ENCODE results near the gene PHACTR3.

PHACTR3 gene

GRCh38 chr20:59783641-59784010 lies 179.3 kb downstream of the PHACTR3 start:
- H2BK120ac ChIP-seq (ENCODE audit: low read depth, low read length) = no peak overlapping the region
- H3K23ac ChIP-seq (ENCODE audit: low read length in 2 of 2) = no peak overlapping the region
- H2AFZ ChIP-seq (ENCODE audit: low read depth, low read length) = no peak overlapping the region
- H3K36me3 ChIP-seq (ENCODE audit: control insufficient read depth in 1 of 2, insufficient read depth in 2 of 2, low read depth in 1 of 2, low read length in 2 of 2) = no peaks in the 10 kb centered on the region
- no peak overlapping the region for H3K27ac ChIP-seq (ENCODE audit: low read length, poor library complexity, severe bottlenecking)
- H3K4me1 ChIP-seq (ENCODE audit: control insufficient read depth, insufficient read depth, low read depth, low read length) = peaks cover 2% of the 10 kb centered on the region
- WGBS = 82% methylated on average over 6 of the region's 6 CpGs
- H2AK5ac ChIP-seq (ENCODE audit: low read length, severe bottlenecking) = no peak overlapping the region
- H3K14ac ChIP-seq (ENCODE audit: low read length in 2 of 2) = no peak overlapping the region
- no peak overlapping the region for H4K91ac ChIP-seq (ENCODE audit: low read length)
- no peaks in the 10 kb centered on the region for H3K9me3 ChIP-seq (ENCODE audit: control insufficient read depth, low read length)
- H3K27me3 ChIP-seq (ENCODE audit: control insufficient read depth in 1 of 2, insufficient read depth in 1 of 2, low read length in 2 of 2) = peaks cover 0 to 45% of the 10 kb centered on the region in 2 experiments
- DNase-seq = no peak
- no peak overlapping the region for H3K18ac ChIP-seq (ENCODE audit: low read depth in 1 of 2, low read length in 2 of 2)
- H2BK5ac ChIP-seq (ENCODE audit: low read depth, low read length, poor library complexity, severe bottlenecking) = no peak overlapping the region
- no peak overlapping the region for H2BK15ac ChIP-seq (ENCODE audit: low read depth, poor library complexity, severe bottlenecking)
- no peak overlapping the region for H3K4me3 ChIP-seq (ENCODE audit: insufficient read depth in 1 of 2, low read depth in 1 of 2, low read length in 2 of 2)
- no peak overlapping the region for H2BK12ac ChIP-seq (ENCODE audit: low read length in 2 of 2)
- H3K79me1 ChIP-seq (replicated peaks; ENCODE audit: low read length, poor library complexity, severe bottlenecking) = no peaks in the 10 kb centered on the region
- H4K8ac ChIP-seq (ENCODE audit: low read length) = no peak overlapping the region
- no peak overlapping the region for H3K9ac ChIP-seq (ENCODE audit: low read length)
- no peak overlapping the region for H3K4ac ChIP-seq (ENCODE audit: low read depth in 1 of 2, low read length in 2 of 2)
- no peak overlapping the region for H3K4me2 ChIP-seq (ENCODE audit: low read length, poor library complexity, severe bottlenecking)

GRCh38 chr20:59784365-59784764 lies 180.0 kb downstream of the PHACTR3 start:
- Histone ChIP-seq H3K9ac (ENCODE audit: low read length) (no peak overlapping the region), H2AK5ac (ENCODE audit: low read length, severe bottlenecking) (no peak overlapping the region), H3K23ac (ENCODE audit: low read length in 2 of 2) (no peak overlapping the region), H2BK120ac (ENCODE audit: low read depth, low read length) (no peak overlapping the region), H3K27me3 (ENCODE audit: control insufficient read depth in 1 of 2, insufficient read depth in 1 of 2, low read length in 2 of 2) (peaks cover 0 to 46% of the 10 kb centered on the region in 2 experiments), H3K4me3 (ENCODE audit: insufficient read depth in 1 of 2, low read depth in 1 of 2, low read length in 2 of 2) (no peak overlapping the region), H3K4me2 (ENCODE audit: low read length, poor library complexity, severe bottlenecking) (no peak overlapping the region), H3K18ac (ENCODE audit: low read depth in 1 of 2, low read length in 2 of 2) (no peak overlapping the region), H3K9me3 (ENCODE audit: control insufficient read depth, low read length) (no peaks in the 10 kb centered on the region), H2BK15ac (ENCODE audit: low read depth, poor library complexity, severe bottlenecking) (no peak overlapping the region), H3K27ac (ENCODE audit: low read length, poor library complexity, severe bottlenecking) (no peak overlapping the region), H3K4me1 (ENCODE audit: control insufficient read depth, insufficient read depth, low read depth, low read length) (peaks cover 2% of the 10 kb centered on the region), H3K14ac (ENCODE audit: low read length in 2 of 2) (no peak overlapping the region), H2BK5ac (ENCODE audit: low read depth, low read length, poor library complexity, severe bottlenecking) (no peak overlapping the region), H3K79me1 (replicated peaks; ENCODE audit: low read length, poor library complexity, severe bottlenecking) (no peaks in the 10 kb centered on the region), H4K8ac (ENCODE audit: low read length) (no peak overlapping the region), H4K91ac (ENCODE audit: low read length) (no peak overlapping the region), H3K36me3 (ENCODE audit: control insufficient read depth in 1 of 2, insufficient read depth in 2 of 2, low read depth in 1 of 2, low read length in 2 of 2) (no peaks in the 10 kb centered on the region), H2AFZ (ENCODE audit: low read depth, low read length) (no peak overlapping the region), H3K4ac (ENCODE audit: low read depth in 1 of 2, low read length in 2 of 2) (no peak overlapping the region), H2BK12ac (ENCODE audit: low read length in 2 of 2) (no peak overlapping the region)
- DNase-seq = no peak
- 90% methylated on average over 5 of the region's 5 CpGs for WGBS

- 80% methylated on average over 14 of the region's 16 CpGs for WGBS
- H3K4me3 ChIP-seq (ENCODE audit: insufficient read depth in 1 of 2, low read depth in 1 of 2, low read length in 2 of 2) = no peak overlapping the region
Measured at GRCh38 chr20:59784791-59785668, 180.7 kb downstream of the PHACTR3 start.

GRCh38 chr20:59785669-59785959 lies 181.3 kb downstream of the PHACTR3 start:
- H2BK12ac ChIP-seq (ENCODE audit: low read length in 2 of 2) = no peak overlapping the region
- no peak overlapping the region for H3K4ac ChIP-seq (ENCODE audit: low read depth in 1 of 2, low read length in 2 of 2)
- no peak overlapping the region for H2BK5ac ChIP-seq (ENCODE audit: low read depth, low read length, poor library complexity, severe bottlenecking)
- peaks cover 0 to 49% of the 10 kb centered on the region in 2 experiments for H3K27me3 ChIP-seq (ENCODE audit: control insufficient read depth in 1 of 2, insufficient read depth in 1 of 2, low read length in 2 of 2)
- no peak overlapping the region for H3K23ac ChIP-seq (ENCODE audit: low read length in 2 of 2)
- H3K4me2 ChIP-seq (ENCODE audit: low read length, poor library complexity, severe bottlenecking) = no peak overlapping the region
- no peak overlapping the region for H3K9ac ChIP-seq (ENCODE audit: low read length)
- no peak overlapping the region for H2BK15ac ChIP-seq (ENCODE audit: low read depth, poor library complexity, severe bottlenecking)
- H4K8ac ChIP-seq (ENCODE audit: low read length) = no peak overlapping the region
- no peak overlapping the region for H2AFZ ChIP-seq (ENCODE audit: low read depth, low read length)
- no peak overlapping the region for H3K18ac ChIP-seq (ENCODE audit: low read depth in 1 of 2, low read length in 2 of 2)
- no peak overlapping the region for H4K91ac ChIP-seq (ENCODE audit: low read length)
- H2BK120ac ChIP-seq (ENCODE audit: low read depth, low read length) = no peak overlapping the region
- H3K9me3 ChIP-seq (ENCODE audit: control insufficient read depth, low read length) = no peaks in the 10 kb centered on the region
- no peak overlapping the region for H3K4me3 ChIP-seq (ENCODE audit: insufficient read depth in 1 of 2, low read depth in 1 of 2, low read length in 2 of 2)
- no peak overlapping the region for H2AK5ac ChIP-seq (ENCODE audit: low read length, severe bottlenecking)
- no peaks in the 10 kb centered on the region for H3K79me1 ChIP-seq (replicated peaks; ENCODE audit: low read length, poor library complexity, severe bottlenecking)
- H3K4me1 ChIP-seq (ENCODE audit: control insufficient read depth, insufficient read depth, low read depth, low read length) = peaks cover 2% of the 10 kb centered on the region
- no peaks in the 10 kb centered on the region for H3K36me3 ChIP-seq (ENCODE audit: control insufficient read depth in 1 of 2, insufficient read depth in 2 of 2, low read depth in 1 of 2, low read length in 2 of 2)
- no peak overlapping the region for H3K14ac ChIP-seq (ENCODE audit: low read length in 2 of 2)
- DNase-seq = no peak
- 47% methylated on average over 5 of the region's 6 CpGs for WGBS
- H3K27ac ChIP-seq (ENCODE audit: low read length, poor library complexity, severe bottlenecking) = no peak overlapping the region

More at GRCh38 chr20:59784791-59785668, 180.7 kb downstream of the PHACTR3 start:
- Histone ChIP-seq H2BK120ac (ENCODE audit: low read depth, low read length) (no peak overlapping the region), H3K27me3 (ENCODE audit: control insufficient read depth in 1 of 2, insufficient read depth in 1 of 2, low read length in 2 of 2) (peaks cover 0 to 49% of the 10 kb centered on the region in 2 experiments), H3K9me3 (ENCODE audit: control insufficient read depth, low read length) (no peaks in the 10 kb centered on the region), H3K18ac (ENCODE audit: low read depth in 1 of 2, low read length in 2 of 2) (no peak overlapping the region), H2AFZ (ENCODE audit: low read depth, low read length) (no peak overlapping the region), H4K8ac (ENCODE audit: low read length) (no peak overlapping the region), H3K36me3 (ENCODE audit: control insufficient read depth in 1 of 2, insufficient read depth in 2 of 2, low read depth in 1 of 2, low read length in 2 of 2) (no peaks in the 10 kb centered on the region), H4K91ac (ENCODE audit: low read length) (no peak overlapping the region), H3K27ac (ENCODE audit: low read length, poor library complexity, severe bottlenecking) (no peak overlapping the region), H3K4me2 (ENCODE audit: low read length, poor library complexity, severe bottlenecking) (no peak overlapping the region), H2AK5ac (ENCODE audit: low read length, severe bottlenecking) (no peak overlapping the region), H3K9ac (ENCODE audit: low read length) (no peak overlapping the region), H3K14ac (ENCODE audit: low read length in 2 of 2) (no peak overlapping the region), H2BK5ac (ENCODE audit: low read depth, low read length, poor library complexity, severe bottlenecking) (no peak overlapping the region), H2BK15ac (ENCODE audit: low read depth, poor library complexity, severe bottlenecking) (no peak overlapping the region), H2BK12ac (ENCODE audit: low read length in 2 of 2) (no peak overlapping the region), H3K79me1 (replicated peaks; ENCODE audit: low read length, poor library complexity, severe bottlenecking) (no peaks in the 10 kb centered on the region), H3K4ac (ENCODE audit: low read depth in 1 of 2, low read length in 2 of 2) (no peak overlapping the region), H3K4me1 (ENCODE audit: control insufficient read depth, insufficient read depth, low read depth, low read length) (peaks cover 2% of the 10 kb centered on the region), H3K23ac (ENCODE audit: low read length in 2 of 2) (no peak overlapping the region)
- no peak for DNase-seq
